Tibial artery (tissue), 4 donors: ENCODE results near the gene RNF14.

Experiments used
- DNase-seq, 2 donors: peaks; one replicate each; pipeline ENCODE4 v3.0.0-alpha.2; 2019
- H3K27ac ChIP-seq, 2 donors: fragments of 200-600 bp; sonication (generic) in 1 of 2; 1 replicate in 1 of 2; 2 replicates in 1 of 2; pipeline ENCODE4 v1.5.1; 2018 to 2019; ENCODE audit warnings: mild to moderate bottlenecking in 1 of 2
- H3K27me3 ChIP-seq, 2 donors: fragments of 200-600 bp; sonication (generic) in 1 of 2; one replicate each; pipeline versions ENCODE4 v1.5.1 to v1.6.0; 2016 to 2019
- H3K36me3 ChIP-seq, 3 donors: fragments of 200-600 bp; sonication (generic) in 2 of 3; one replicate each; pipeline ENCODE4 v1.5.1; 2016 to 2019; ENCODE audit warnings: mild to moderate bottlenecking in 2 of 3
- H3K4me1 ChIP-seq, 4 donors: fragments of 200-600 bp; sonication (generic) in 2 of 4; 1 replicate in 3 of 4; 2 replicates in 1 of 4; pipeline ENCODE4 v1.5.1; 2016 to 2019
- H3K4me3 ChIP-seq, 2 donors: fragments of 200-600 bp; sonication (generic) in 1 of 2; 1 replicate in 1 of 2; 2 replicates in 1 of 2; pipeline ENCODE4 v1.5.1; 2018 to 2019; ENCODE audit warnings: mild to moderate bottlenecking in 2 of 2
- H3K9me3 ChIP-seq, 3 donors: fragments of 200-600 bp; sonication (generic) in 1 of 3; one replicate each; pipeline ENCODE4 v1.5.1; 2016 to 2019
- intact Hi-C: fragments of 100-400 bp; cut with DNase I; formaldehyde crosslinking; loops from one replicate; pipeline ENCODE4 v1.15.0; 2023; ENCODE audit warnings: low total_unique reads
- TF ChIP-seq, protein P1 (sequence below), 2 experiments: fragments of 200-600 bp in 1 of 2; fragments of 450-650 bp in 1 of 2; IDR thresholded peaks; one replicate each; pipeline ENCODE4 v1.5.1; 2017 to 2019; ENCODE audit warnings: antibody characterized with exemption in 2 of 2, mild to moderate bottlenecking in 1 of 2, moderate library complexity in 1 of 2

Gene RNF14

DNA sequence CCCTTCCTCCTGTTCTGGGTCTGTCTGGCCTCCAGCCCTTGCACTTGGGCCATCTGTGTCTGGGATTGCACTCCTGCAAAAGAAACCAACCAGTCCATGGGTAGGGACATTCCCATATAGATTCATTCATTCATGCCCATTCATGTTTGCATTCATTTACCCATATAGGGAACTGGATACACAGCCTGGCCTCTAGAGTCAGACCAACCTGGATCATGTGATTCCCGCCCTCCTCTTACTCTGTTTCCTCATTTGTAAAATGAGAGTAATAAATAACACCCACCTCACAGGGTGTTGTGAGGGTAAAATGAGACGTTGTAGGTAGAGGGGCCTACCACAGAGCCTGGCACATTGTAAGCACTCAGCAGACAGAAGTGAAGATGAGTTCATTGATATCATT lies 19.4 kb upstream of the RNF14 start:
- Histone ChIP-seq H3K36me3 (no peaks in the 10 kb centered on the region), H3K27ac (no peak overlapping the region), H3K4me3 (no peak overlapping the region), H3K9me3 (no peaks in the 10 kb centered on the region), H3K27me3 (peaks cover 0 to 3% of the 10 kb centered on the region in 2 donors), H3K4me1 (no peaks in the 10 kb centered on the region)
- peak in 1 of 2 donors; percentile 25 for DNase-seq
- TF ChIP-seq, protein P1, sequence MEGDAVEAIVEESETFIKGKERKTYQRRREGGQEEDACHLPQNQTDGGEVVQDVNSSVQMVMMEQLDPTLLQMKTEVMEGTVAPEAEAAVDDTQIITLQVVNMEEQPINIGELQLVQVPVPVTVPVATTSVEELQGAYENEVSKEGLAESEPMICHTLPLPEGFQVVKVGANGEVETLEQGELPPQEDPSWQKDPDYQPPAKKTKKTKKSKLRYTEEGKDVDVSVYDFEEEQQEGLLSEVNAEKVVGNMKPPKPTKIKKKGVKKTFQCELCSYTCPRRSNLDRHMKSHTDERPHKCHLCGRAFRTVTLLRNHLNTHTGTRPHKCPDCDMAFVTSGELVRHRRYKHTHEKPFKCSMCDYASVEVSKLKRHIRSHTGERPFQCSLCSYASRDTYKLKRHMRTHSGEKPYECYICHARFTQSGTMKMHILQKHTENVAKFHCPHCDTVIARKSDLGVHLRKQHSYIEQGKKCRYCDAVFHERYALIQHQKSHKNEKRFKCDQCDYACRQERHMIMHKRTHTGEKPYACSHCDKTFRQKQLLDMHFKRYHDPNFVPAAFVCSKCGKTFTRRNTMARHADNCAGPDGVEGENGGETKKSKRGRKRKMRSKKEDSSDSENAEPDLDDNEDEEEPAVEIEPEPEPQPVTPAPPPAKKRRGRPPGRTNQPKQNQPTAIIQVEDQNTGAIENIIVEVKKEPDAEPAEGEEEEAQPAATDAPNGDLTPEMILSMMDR (IDR thresholded peaks at IDR 0.05) = no peak
- intact Hi-C loops = no loop called here

DNA sequence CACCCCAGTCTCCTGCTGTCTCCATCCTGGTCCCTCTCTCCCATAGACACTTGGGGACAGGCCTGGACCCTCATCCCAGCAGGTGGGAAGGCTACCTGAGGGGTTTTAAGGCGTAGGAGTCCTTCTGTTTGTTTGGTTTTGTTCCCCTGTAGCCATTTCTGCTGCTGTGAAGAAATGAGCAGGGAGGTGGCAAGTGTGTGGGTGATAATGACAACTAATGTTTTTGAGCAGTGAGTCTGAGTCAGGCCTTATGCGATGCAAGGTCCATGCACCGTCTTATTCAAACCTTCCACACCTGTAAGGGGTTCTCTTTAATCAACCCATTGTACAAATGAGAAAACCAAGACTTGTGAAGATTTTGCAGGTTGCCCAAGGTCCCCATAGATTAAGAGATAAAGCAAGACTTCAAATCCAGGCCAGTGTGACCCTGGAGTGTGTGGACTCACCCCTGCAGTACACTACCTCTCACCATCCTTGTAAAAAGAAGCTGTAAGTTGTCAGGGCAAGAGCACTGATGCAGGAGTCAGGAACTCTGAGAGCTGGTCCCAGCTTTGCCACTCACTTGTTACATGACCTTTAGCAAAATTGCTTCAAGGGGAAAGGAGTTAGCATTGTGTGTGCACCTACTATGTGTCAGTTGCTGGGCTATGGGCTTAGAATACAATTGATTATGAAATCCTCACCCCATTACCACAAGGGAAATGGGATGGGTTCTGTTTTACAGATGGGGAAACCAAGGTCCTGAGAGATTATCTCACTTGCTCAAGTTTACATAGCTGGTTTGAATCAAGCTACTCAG lies 18.5 kb upstream of the RNF14 start:
- Histone ChIP-seq H3K27ac (no peak overlapping the region), H3K4me1 (no peaks in the 10 kb centered on the region), H3K4me3 (no peak overlapping the region), H3K9me3 (no peaks in the 10 kb centered on the region), H3K27me3 (peaks cover 0 to 3% of the 10 kb centered on the region in 2 donors), H3K36me3 (no peaks in the 10 kb centered on the region)
- no peak for DNase-seq
- TF ChIP-seq, protein P1 (IDR thresholded peaks at IDR 0.05) = no peak
- intact Hi-C loops = loop anchor here (10.0 kb wide), 1 partner anchor 46 kb away; no protein-coding TSS in a partner anchor

DNA sequence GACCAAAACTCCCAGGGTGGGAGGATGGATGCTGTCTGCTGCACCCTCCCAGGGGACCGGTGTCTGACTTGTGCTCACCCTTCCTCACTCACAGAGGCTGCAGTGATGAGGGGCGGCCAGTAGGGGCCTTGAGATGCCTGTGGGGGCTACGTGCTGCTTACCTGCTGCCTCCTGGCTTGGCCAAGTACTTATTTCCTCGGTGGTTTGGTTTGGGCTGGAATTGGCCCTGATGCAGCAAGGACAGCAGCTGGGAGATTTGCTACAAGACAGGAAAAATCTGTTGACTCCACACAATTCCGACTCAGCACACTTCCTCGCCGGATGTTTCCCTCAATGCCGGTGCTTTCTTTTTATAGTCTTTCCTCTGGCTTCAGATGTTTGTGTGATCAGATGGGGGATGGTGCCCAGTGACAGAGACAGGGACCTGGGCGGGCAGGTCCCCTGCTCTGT lies 17.5 kb upstream of the RNF14 start:
- Histone ChIP-seq H3K36me3 (peaks cover 0 to 7% (median 0%) of the 10 kb centered on the region in 3 donors), H3K27ac (no peak overlapping the region), H3K4me1 (no peaks in the 10 kb centered on the region), H3K4me3 (no peak overlapping the region), H3K27me3 (no peaks in the 10 kb centered on the region), H3K9me3 (no peaks in the 10 kb centered on the region)
- intact Hi-C loops = loop anchor here (10.0 kb wide), 1 partner anchor 47 kb away; no protein-coding TSS in a partner anchor
- DNase-seq = peak in 1 of 2 donors; percentile 53
- TF ChIP-seq, protein P1 (IDR thresholded peaks at IDR 0.05) = no peak

DNA sequence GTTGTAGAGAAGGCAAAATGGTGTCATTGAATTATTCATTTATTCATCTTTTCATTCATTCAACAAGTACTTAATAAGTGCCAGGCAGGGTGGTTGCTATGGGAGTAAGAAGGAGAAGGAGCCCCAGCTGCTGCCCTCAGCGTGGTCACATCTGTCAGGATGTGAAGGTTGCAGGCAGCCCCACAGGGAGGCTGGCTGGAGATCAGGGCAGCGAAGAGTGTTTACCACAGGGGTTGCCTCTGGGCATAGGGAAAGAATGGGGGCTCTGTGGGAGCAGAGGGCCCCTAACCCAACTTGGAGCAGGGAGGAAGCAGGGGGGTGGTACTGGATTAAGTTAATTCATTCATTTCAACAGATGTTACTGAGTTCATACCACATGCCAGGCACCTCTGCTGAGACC lies 16.9 kb upstream of the RNF14 start:
- Histone ChIP-seq H3K4me3 (no peak overlapping the region), H3K4me1 (no peaks in the 10 kb centered on the region), H3K9me3 (no peaks in the 10 kb centered on the region), H3K36me3 (peaks cover 0 to 7% (median 0%) of the 10 kb centered on the region in 3 donors), H3K27me3 (no peaks in the 10 kb centered on the region), H3K27ac (no peak overlapping the region)
- TF ChIP-seq, protein P1 (IDR thresholded peaks at IDR 0.05) = no peak
- peak in 1 of 2 donors; percentile 33 for DNase-seq
- intact Hi-C loops = loop anchor here (10.0 kb wide), 1 partner anchor 47 kb away; no protein-coding TSS in a partner anchor

GRCh38 chr5:141954194-141954593 lies 14.7 kb upstream of the RNF14 start:
- Histone ChIP-seq H3K4me3 (no peak overlapping the region), H3K27ac (no peak overlapping the region), H3K9me3 (no peaks in the 10 kb centered on the region), H3K36me3 (peaks cover 0 to 7% (median 0%) of the 10 kb centered on the region in 3 donors), H3K4me1 (no peaks in the 10 kb centered on the region), H3K27me3 (no peaks in the 10 kb centered on the region)
- TF ChIP-seq, protein P1 (IDR thresholded peaks at IDR 0.05) = no peak
- intact Hi-C loops = loop anchor here (10.0 kb wide), 1 partner anchor 49 kb away; no protein-coding TSS in a partner anchor
- no peak for DNase-seq
